ENCODE results near the gene C9orf72. TPM values are rescaled to one million over a fixed set of nuclear protein-coding genes. Genes with fewer than 3 reads are reported as not detected.

Gene C9orf72
- total RNA-seq, 3 donors from 2014 or later (not counting 1 experiment from before 2014, with no cell fraction given), result 12.5 to 19.0 (median 16.8) TPM

- DNase-seq (peak; percentile 42 to 67), ATAC-seq (peak in 2 of 3 donors; percentile 20 to 45)
- Histone ChIP-seq H3K27ac (ENCODE audit: low read length) (peak overlapping the region; percentile 74), H3K4me1 (ENCODE audit: control insufficient read depth, insufficient read depth, low read length) (peaks cover 20% of the 10 kb centered on the region), H3K36me3 (ENCODE audit: control insufficient read depth, insufficient read depth, low read length) (no peaks in the 10 kb centered on the region), H3K9me3 (ENCODE audit: control insufficient read depth, insufficient read depth, low read length) (no peaks in the 10 kb centered on the region), H3K4me3 (ENCODE audit: low read length) (peak overlapping the region; percentile 62), H3K27me3 (ENCODE audit: control insufficient read depth, insufficient read depth, low read length) (peaks cover 8% of the 10 kb centered on the region)
- no peaks in the 10 kb centered on the region for H3K36me3 Mint-ChIP-seq
- peaks cover 0 to 12% of the 10 kb centered on the region in 2 donors for H3K4me1 Mint-ChIP-seq
- WGBS (ENCODE audit: insufficient coverage), result 4% methylated on average over 44 of the region's 44 CpGs
- H3K27ac Mint-ChIP-seq, result peak overlapping the region in 1 of 2 donors; percentile 65
- peak overlapping the region; percentile 85 for H3K4me3 Mint-ChIP-seq
- TF ChIP-seq, protein P1, sequence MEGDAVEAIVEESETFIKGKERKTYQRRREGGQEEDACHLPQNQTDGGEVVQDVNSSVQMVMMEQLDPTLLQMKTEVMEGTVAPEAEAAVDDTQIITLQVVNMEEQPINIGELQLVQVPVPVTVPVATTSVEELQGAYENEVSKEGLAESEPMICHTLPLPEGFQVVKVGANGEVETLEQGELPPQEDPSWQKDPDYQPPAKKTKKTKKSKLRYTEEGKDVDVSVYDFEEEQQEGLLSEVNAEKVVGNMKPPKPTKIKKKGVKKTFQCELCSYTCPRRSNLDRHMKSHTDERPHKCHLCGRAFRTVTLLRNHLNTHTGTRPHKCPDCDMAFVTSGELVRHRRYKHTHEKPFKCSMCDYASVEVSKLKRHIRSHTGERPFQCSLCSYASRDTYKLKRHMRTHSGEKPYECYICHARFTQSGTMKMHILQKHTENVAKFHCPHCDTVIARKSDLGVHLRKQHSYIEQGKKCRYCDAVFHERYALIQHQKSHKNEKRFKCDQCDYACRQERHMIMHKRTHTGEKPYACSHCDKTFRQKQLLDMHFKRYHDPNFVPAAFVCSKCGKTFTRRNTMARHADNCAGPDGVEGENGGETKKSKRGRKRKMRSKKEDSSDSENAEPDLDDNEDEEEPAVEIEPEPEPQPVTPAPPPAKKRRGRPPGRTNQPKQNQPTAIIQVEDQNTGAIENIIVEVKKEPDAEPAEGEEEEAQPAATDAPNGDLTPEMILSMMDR (IDR thresholded peaks at IDR 0.05), result no peak
- no peaks in the 10 kb centered on the region for H3K9me3 Mint-ChIP-seq
- intact Hi-C loops (cut with micrococcal nuclease), result no loop called here
- peaks cover 16 to 20% of the 10 kb centered on the region in 2 donors for H3K27me3 Mint-ChIP-seq (ENCODE audit: low read depth in 2 of 2)
These were observed 45.0 kb downstream of the C9orf72 start for GRCh38 chr9:27528076-27528885.

DNA sequence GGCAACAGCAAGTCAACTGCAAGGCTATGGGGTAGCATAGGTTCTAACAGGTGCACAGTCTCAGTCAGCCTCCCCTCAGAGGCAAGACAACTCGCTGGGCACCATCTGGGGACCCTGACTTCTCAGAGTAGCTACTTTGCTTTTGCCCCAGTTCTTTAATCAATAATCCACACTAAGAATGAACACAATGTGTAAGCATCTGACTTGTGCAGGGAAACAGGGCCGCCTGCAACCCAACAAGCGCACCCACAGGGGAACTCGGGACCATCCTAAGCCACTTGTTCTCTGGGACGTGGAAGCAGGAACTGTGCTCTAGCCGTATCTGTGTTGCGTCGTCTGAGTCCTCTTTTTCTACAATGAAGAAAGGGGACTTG lies 45.6 kb downstream of the C9orf72 start:
- 53% methylated on average over 8 of the region's 8 CpGs for WGBS (ENCODE audit: insufficient coverage)
- peaks cover 0 to 12% of the 10 kb centered on the region in 2 donors for H3K4me1 Mint-ChIP-seq
- H3K36me3 Mint-ChIP-seq, result no peaks in the 10 kb centered on the region
- Histone ChIP-seq H3K27ac (ENCODE audit: low read length) (no peak overlapping the region), H3K4me3 (ENCODE audit: low read length) (peak overlapping the region; percentile 62), H3K4me1 (ENCODE audit: control insufficient read depth, insufficient read depth, low read length) (peaks cover 20% of the 10 kb centered on the region), H3K27me3 (ENCODE audit: control insufficient read depth, insufficient read depth, low read length) (peaks cover 8% of the 10 kb centered on the region), H3K9me3 (ENCODE audit: control insufficient read depth, insufficient read depth, low read length) (no peaks in the 10 kb centered on the region), H3K36me3 (ENCODE audit: control insufficient read depth, insufficient read depth, low read length) (no peaks in the 10 kb centered on the region)
- peaks cover 16 to 24% of the 10 kb centered on the region in 2 donors for H3K27me3 Mint-ChIP-seq (ENCODE audit: low read depth in 2 of 2)
- peak overlapping the region; percentile 38 for H3K4me3 Mint-ChIP-seq
- intact Hi-C loops (cut with micrococcal nuclease), result no loop called here
- peak overlapping the region in 1 of 2 donors; percentile 65 for H3K27ac Mint-ChIP-seq
- ATAC-seq (no peak), DNase-seq (peak in 1 of 2 donors; percentile 3)
- no peaks in the 10 kb centered on the region for H3K9me3 Mint-ChIP-seq
- TF ChIP-seq, protein P1 (IDR thresholded peaks at IDR 0.05), result no peak

DNA sequence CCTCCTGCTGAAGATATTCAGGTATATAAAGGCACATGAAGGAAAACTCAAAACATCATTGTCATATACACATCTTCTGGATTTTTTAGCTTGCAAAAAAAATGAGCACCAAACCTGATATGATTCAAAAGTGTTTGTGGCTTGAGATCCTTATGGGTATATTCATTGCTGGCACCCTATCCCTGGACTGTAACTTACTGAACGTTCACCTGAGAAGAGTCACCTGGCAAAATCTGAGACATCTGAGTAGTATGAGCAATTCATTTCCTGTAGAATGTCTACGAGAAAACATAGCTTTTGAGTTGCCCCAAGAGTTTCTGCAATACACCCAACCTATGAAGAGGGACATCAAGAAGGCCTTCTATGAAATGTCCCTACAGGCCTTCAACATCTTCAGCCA lies 49.0 kb downstream of the C9orf72 start, which contains the start of gene IFNK:
IFNK (plus strand) TSS at position 55 of the 400 bp plus-strand sequence; CDS start at position 102, 47 bp downstream.
- TF ChIP-seq, protein P1 (IDR thresholded peaks at IDR 0.05), result no peak
- Mint-ChIP-seq H3K4me3 (no peak within 1 kb of the TSS), H3K27ac (no peak within 1 kb of the TSS), H3K4me1 (peaks cover 0 to 12% of the 10 kb centered on the region in 2 donors), H3K27me3 (ENCODE audit: low read depth in 2 of 2) (peaks cover 16 to 24% of the 10 kb centered on the region in 2 donors), H3K9me3 (no peaks in the 10 kb centered on the region), H3K36me3 (no peaks in the 10 kb centered on the region)
- Histone ChIP-seq H3K4me3 (ENCODE audit: low read length) (no peak within 1 kb of the TSS), H3K36me3 (ENCODE audit: control insufficient read depth, insufficient read depth, low read length) (no peaks in the 10 kb centered on the region), H3K9me3 (ENCODE audit: control insufficient read depth, insufficient read depth, low read length) (no peaks in the 10 kb centered on the region), H3K27me3 (ENCODE audit: control insufficient read depth, insufficient read depth, low read length) (peaks cover 8% of the 10 kb centered on the region), H3K4me1 (ENCODE audit: control insufficient read depth, insufficient read depth, low read length) (peaks cover 17% of the 10 kb centered on the region), H3K27ac (ENCODE audit: low read length) (no peak within 1 kb of the TSS)
- ATAC-seq (no peak), DNase-seq (no peak)
- intact Hi-C loops (cut with micrococcal nuclease), result no loop called here
- WGBS (ENCODE audit: insufficient coverage), result 72% methylated on average over 2 of the region's 2 CpGs
